ENCODE results near the gene NFIA. TPM values are rescaled to one million over a fixed set of nuclear protein-coding genes. Genes with fewer than 3 reads are reported as not detected.

NFIA gene
- total and polyA plus RNA-seq, 2 of the 13 experiments (the other 11 are each of a cell fraction or from before 2014, with no cell fraction given): 14.7 to 28.5 TPM

DNA sequence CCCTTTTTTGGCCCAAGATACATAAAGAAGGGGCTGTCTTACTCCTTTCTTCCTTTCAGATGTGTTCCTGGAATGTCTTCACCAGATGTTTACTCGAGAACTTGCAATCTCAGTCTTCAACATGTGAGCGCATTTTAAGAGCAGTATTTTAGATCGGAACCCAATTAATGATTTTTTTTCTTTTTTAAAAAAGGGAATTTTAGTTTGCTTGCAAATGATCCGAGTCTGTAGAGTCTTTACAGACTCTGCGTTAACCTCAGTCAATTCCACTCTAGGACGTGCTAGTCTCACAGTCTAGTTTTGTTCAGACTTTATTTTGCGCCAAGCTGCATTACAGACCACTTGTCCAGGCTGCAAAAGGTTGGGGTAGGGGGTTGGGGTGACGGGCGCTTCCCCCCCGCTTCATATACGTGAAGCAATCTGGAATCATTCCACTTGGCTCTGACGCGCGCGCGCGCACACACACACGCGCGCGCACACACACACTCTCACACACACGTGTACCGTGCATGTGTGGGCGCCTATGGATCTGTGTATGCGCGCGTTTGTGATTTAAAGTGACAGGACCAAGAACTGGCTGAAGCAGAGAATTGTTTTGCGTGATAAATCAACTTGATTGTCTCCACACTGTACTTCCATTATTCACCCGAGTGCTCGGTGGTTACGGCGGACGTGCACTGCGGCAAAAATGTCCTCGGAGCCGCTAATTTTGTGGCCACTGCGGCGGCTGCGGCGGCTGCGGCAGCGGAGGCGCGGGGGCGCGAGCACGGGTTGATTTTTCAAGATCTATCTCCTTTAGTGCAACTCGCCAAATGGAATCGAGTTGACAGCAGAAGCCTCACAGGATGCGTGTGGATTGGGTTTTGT lies 25.6 kb upstream of the NFIA start (continued):
- TF ChIP-seq, protein P1, sequence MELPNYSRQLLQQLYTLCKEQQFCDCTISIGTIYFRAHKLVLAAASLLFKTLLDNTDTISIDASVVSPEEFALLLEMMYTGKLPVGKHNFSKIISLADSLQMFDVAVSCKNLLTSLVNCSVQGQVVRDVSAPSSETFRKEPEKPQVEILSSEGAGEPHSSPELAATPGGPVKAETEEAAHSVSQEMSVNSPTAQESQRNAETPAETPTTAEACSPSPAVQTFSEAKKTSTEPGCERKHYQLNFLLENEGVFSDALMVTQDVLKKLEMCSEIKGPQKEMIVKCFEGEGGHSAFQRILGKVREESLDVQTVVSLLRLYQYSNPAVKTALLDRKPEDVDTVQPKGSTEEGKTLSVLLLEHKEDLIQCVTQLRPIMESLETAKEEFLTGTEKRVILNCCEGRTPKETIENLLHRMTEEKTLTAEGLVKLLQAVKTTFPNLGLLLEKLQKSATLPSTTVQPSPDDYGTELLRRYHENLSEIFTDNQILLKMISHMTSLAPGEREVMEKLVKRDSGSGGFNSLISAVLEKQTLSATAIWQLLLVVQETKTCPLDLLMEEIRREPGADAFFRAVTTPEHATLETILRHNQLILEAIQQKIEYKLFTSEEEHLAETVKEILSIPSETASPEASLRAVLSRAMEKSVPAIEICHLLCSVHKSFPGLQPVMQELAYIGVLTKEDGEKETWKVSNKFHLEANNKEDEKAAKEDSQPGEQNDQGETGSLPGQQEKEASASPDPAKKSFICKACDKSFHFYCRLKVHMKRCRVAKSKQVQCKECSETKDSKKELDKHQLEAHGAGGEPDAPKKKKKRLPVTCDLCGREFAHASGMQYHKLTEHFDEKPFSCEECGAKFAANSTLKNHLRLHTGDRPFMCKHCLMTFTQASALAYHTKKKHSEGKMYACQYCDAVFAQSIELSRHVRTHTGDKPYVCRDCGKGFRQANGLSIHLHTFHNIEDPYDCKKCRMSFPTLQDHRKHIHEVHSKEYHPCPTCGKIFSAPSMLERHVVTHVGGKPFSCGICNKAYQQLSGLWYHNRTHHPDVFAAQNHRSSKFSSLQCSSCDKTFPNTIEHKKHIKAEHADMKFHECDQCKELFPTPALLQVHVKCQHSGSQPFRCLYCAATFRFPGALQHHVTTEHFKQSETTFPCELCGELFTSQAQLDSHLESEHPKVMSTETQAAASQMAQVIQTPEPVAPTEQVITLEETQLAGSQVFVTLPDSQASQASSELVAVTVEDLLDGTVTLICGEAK (IDR thresholded peaks at IDR 0.05): no peak
- TF ChIP-seq, protein P1 (CRISPR knock-in tag; IDR thresholded peaks at IDR 0.05): peak; percentile 90
- TF ChIP-seq, protein P2, sequence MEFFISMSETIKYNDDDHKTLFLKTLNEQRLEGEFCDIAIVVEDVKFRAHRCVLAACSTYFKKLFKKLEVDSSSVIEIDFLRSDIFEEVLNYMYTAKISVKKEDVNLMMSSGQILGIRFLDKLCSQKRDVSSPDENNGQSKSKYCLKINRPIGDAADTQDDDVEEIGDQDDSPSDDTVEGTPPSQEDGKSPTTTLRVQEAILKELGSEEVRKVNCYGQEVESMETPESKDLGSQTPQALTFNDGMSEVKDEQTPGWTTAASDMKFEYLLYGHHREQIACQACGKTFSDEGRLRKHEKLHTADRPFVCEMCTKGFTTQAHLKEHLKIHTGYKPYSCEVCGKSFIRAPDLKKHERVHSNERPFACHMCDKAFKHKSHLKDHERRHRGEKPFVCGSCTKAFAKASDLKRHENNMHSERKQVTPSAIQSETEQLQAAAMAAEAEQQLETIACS (CRISPR knock-in tag; IDR thresholded peaks at IDR 0.05): peak; percentile 95
- TF ChIP-seq, protein P3, sequence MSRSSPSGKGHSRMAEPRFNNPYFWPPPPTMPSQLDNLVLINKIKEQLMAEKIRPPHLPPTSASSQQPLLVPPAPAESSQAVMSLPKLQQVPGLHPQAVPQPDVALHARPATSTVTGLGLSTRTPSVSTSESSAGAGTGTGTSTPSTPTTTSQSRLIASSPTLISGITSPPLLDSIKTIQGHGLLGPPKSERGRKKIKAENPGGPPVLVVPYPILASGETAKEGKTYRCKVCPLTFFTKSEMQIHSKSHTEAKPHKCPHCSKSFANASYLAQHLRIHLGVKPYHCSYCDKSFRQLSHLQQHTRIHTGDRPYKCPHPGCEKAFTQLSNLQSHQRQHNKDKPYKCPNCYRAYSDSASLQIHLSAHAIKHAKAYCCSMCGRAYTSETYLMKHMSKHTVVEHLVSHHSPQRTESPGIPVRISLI (CRISPR knock-in tag; IDR thresholded peaks at IDR 0.05; ENCODE audit: borderline replicate concordance): no peak
- TF ChIP-seq CEBPB (IDR thresholded peaks at IDR 0.05; ENCODE audit: borderline replicate concordance, low read depth, low read length): peak; percentile 14; the same call in 1 of the 2 replicates
- no peak for TF ChIP-seq ZBTB21 (CRISPR knock-in tag; IDR thresholded peaks at IDR 0.05)
- peak; percentile 67 for TF ChIP-seq KMT2A (CRISPR knock-in tag; IDR thresholded peaks at IDR 0.05)
- TF ChIP-seq MEIS2 (CRISPR knock-in tag; IDR thresholded peaks at IDR 0.05): 0 out of 2 replicates have a peak, but pooled peaks have one; percentile 50
- TF ChIP-seq KLF16 (CRISPR knock-in tag; IDR thresholded peaks at IDR 0.05): peak in 1 of 2 experiments; percentile 41; a peak in 1 of 4 replicates
- TF ChIP-seq HDAC6 (IDR thresholded peaks at IDR 0.05; ENCODE audit: low read depth, low read length): no peak
- TF ChIP-seq PRPF4 (IDR thresholded peaks at IDR 0.05; ENCODE audit: low read depth, low read length, poor library complexity, severe bottlenecking): no peak
- peak; percentile 52; the same call in 1 of the 2 replicates for TF ChIP-seq GATAD2A (CRISPR knock-in tag; IDR thresholded peaks at IDR 0.05)
- no peak for TF ChIP-seq EEA1 (CRISPR knock-in tag; IDR thresholded peaks at IDR 0.05; ENCODE audit: borderline replicate concordance)
- TF ChIP-seq HOXA3 (CRISPR knock-in tag; IDR thresholded peaks at IDR 0.05): peak; percentile 44
- peak; percentile 43; the same call in 1 of the 2 replicates for TF ChIP-seq SMAD3 (CRISPR knock-in tag; IDR thresholded peaks at IDR 0.05)
- peak; percentile 20 for TF ChIP-seq TEAD3 (CRISPR knock-in tag; optimal IDR thresholded peaks at IDR 0.05; ENCODE audit: borderline replicate concordance)
- TF ChIP-seq TGIF2 (CRISPR knock-in tag; IDR thresholded peaks at IDR 0.05): peak; percentile 71; the same call in 1 of the 2 replicates
- TF ChIP-seq KAT8 (CRISPR knock-in tag; IDR thresholded peaks at IDR 0.05): 0 out of 2 replicates have a peak, but pooled peaks have one; percentile 13
- no peak for TF ChIP-seq RFXAP (CRISPR knock-in tag; IDR thresholded peaks at IDR 0.05; ENCODE audit: borderline replicate concordance)
